BJ (cell line): ENCODE measurements around the gene CDC25C. TPM values are rescaled to one million over a fixed set of nuclear protein-coding genes. Genes with fewer than 3 reads are reported as not detected.

Source experiments
- CTCF ChIA-PET: fragments of 350-600 bp; formaldehyde crosslinking; extraction: SDS; loops from one replicate; lab custom pipeline; 2021; ENCODE audit warnings: antibody characterized with exemption, inconsistent platforms; lab: Yijun Ruan, JAX
- POLR2A ChIA-PET: fragments of 300-600 bp; sonication (Branson Sonifier 250); formaldehyde crosslinking; extraction: SDS; loops from one replicate; lab custom pipeline; 2021; ENCODE audit warnings: antibody characterized with exemption; lab: Charles Lee
- DNase-seq: peaks from one replicate; pipeline ENCODE4 v3.0.0-alpha.2; 2011; ENCODE audit warnings: low read depth
- H3K27me3 ChIP-seq: 2 replicates; pipeline ENCODE4 v1.6.0; 2011; ENCODE audit warnings: low read length; ENCODE audit not compliant: control insufficient read depth, insufficient read depth
- H3K36me3 ChIP-seq: 2 replicates; pipeline ENCODE4 v1.5.1; 2011; ENCODE audit warnings: low read length; ENCODE audit not compliant: control insufficient read depth, insufficient read depth
- H3K4me3 ChIP-seq: 2 replicates; pipeline ENCODE4 v1.5.1; 2011; ENCODE audit warnings: low read depth, mild to moderate bottlenecking, control low read depth, low read length
- CTCF ChIP-seq: IDR thresholded peaks from 2 replicates; pipeline ENCODE4 v1.5.1; 2011; ENCODE audit warnings: low read depth, mild to moderate bottlenecking, control low read depth, inconsistent platforms, low read length, moderate library complexity; ENCODE audit not compliant: insufficient read depth
- polyA minus RNA-seq: library from RNA; depleted of rRNA, polyadenylated mRNA; stranded (reverse); fragments of >200 nt; gene quantifications from 2 replicates; pipeline ENCODE4 v1.2.3, GENCODE V29; 2011; rRNA and poly(A)+ RNA removed
- polyA plus RNA-seq: library from polyadenylated mRNA; depleted of rRNA; stranded (reverse); fragments of >200 nt; gene quantifications from 2 replicates; pipeline ENCODE4 v1.2.3, GENCODE V29; 2011; rRNA removed

Gene CDC25C
- polyA plus RNA-seq (7.8 and 8.7 TPM in 2 replicates), polyA minus RNA-seq (3.0 and 4.2 TPM in 2 replicates)

GRCh38 chr5:138331449-138332368, at the start of gene CDC25C:
CDC25C (minus strand) TSS chr5:138331804; CDS start chr5:138331180, 624 bp downstream.
- H3K36me3 ChIP-seq: no peaks in the 10 kb centered on the region
- ChIA-PET CTCF (interaction anchor here (2.7 kb wide), 1 partner anchor 20 kb away, joined by 24 read pairs; the partner anchor contains the start of gene KDM3B), POLR2A (interaction anchor here (0.6 to 0.8 kb wide), 2 partner anchors 22 to 34 kb away, joined by 3 read pairs; no protein-coding TSS in a partner anchor)
- H3K27me3 ChIP-seq: no peaks in the 10 kb centered on the region
- TF ChIP-seq CTCF: no peak
- peak; percentile 99 for DNase-seq
- H3K4me3 ChIP-seq: peak within 1 kb of the TSS; percentile 51

- ChIA-PET CTCF (interaction anchor here (8.8 kb wide), 1 partner anchor 20 kb away, joined by 93 read pairs; the partner anchor contains the start of gene KDM3B), POLR2A (no interaction called here)
- Histone ChIP-seq H3K36me3 (peaks cover 2% of the 10 kb centered on the region; the same call in 1 of the 2 replicates), H3K27me3 (no peaks in the 10 kb centered on the region), H3K4me3 (no peak overlapping the region)
- no peak for TF ChIP-seq CTCF
- no peak for DNase-seq
Observed at GRCh38 chr5:138372653-138373052, 41.0 kb upstream of the CDC25C start.

- Histone ChIP-seq H3K36me3 (peaks cover 2% of the 10 kb centered on the region; the same call in 1 of the 2 replicates), H3K27me3 (no peaks in the 10 kb centered on the region), H3K4me3 (no peak overlapping the region)
- no peak for DNase-seq
- ChIA-PET POLR2A (no interaction called here), CTCF (interaction anchor here (8.8 kb wide), 1 partner anchor 20 kb away, joined by 93 read pairs; the partner anchor contains the start of gene KDM3B)
- no peak for TF ChIP-seq CTCF
Observed at GRCh38 chr5:138372225-138372624, 40.6 kb upstream of the CDC25C start.

- CTCF ChIA-PET: interaction anchor here (0.8 to 8.8 kb wide), 2 partner anchors 19 to 26 kb away, joined by 4 to 93 read pairs; partner anchors contain the start of gene KDM3B
Observed at GRCh38 chr5:138371454-138371853, 39.9 kb upstream of the CDC25C start.

More at GRCh38 chr5:138371454-138371853, 39.9 kb upstream of the CDC25C start:
- H3K27me3 ChIP-seq: no peaks in the 10 kb centered on the region
- H3K4me3 ChIP-seq: no peak overlapping the region
- H3K36me3 ChIP-seq: peaks cover 2% of the 10 kb centered on the region; the same call in 1 of the 2 replicates
- POLR2A ChIA-PET: no interaction called here
- DNase-seq: no peak
- TF ChIP-seq CTCF: no peak
